Small intestine (tissue), 7 donors: ENCODE measurements around the gene C9. TPM values are rescaled to one million over a fixed set of nuclear protein-coding genes. Genes with fewer than 3 reads are reported as not detected.

ENCODE experiments used
- DNase-seq, 2 donors: peaks; one replicate each; pipeline versions ENCODE4 v3.0.0 to v3.0.0-alpha.2; 2013
- FAIRE-seq: peaks from 2 replicates; lab custom pipeline; 2012; peaks lifted over from hg19 to GRCh38; lab: Jason Lieb, UNC
- H3K27ac ChIP-seq, 3 donors: one replicate each; pipeline ENCODE4 v1.5.1; 2013; ENCODE audit warnings: low read length in 2 of 3, mild to moderate bottlenecking in 2 of 3, control low read depth in 1 of 3, inconsistent platforms in 1 of 3, low read depth in 1 of 3, moderate library complexity in 1 of 3
- H3K27me3 ChIP-seq, 3 donors: one replicate each; pipeline ENCODE4 v1.6.1; 2013; ENCODE audit warnings: low read length in 3 of 3, inconsistent platforms in 1 of 3; ENCODE audit not compliant: control insufficient read depth in 3 of 3, insufficient read depth in 3 of 3
- H3K36me3 ChIP-seq, 3 donors: one replicate each; pipeline ENCODE4 v1.6.1; 2013; ENCODE audit warnings: low read length in 3 of 3, inconsistent platforms in 1 of 3, low read depth in 1 of 3, mild to moderate bottlenecking in 1 of 3, moderate library complexity in 1 of 3; ENCODE audit not compliant: control insufficient read depth in 3 of 3, insufficient read depth in 2 of 3
- H3K4me1 ChIP-seq, 3 donors: one replicate each; pipeline ENCODE4 v1.6.1; 2013; ENCODE audit warnings: low read length in 2 of 3, inconsistent platforms in 1 of 3, low read depth in 1 of 3, mild to moderate bottlenecking in 1 of 3, moderate library complexity in 1 of 3; ENCODE audit not compliant: control insufficient read depth in 3 of 3, insufficient read depth in 2 of 3
- H3K4me3 ChIP-seq, 3 donors: one replicate each; pipeline ENCODE4 v1.5.1; 2013; ENCODE audit warnings: low read length in 3 of 3, control low read depth in 1 of 3, inconsistent platforms in 1 of 3, low read depth in 1 of 3, mild to moderate bottlenecking in 1 of 3, moderate library complexity in 1 of 3
- H3K9me3 ChIP-seq, 2 donors: one replicate each; pipeline ENCODE4 v1.6.1; 2013; ENCODE audit warnings: low read depth in 1 of 2, low read length in 1 of 2; ENCODE audit not compliant: control insufficient read depth in 2 of 2, insufficient read depth in 1 of 2
- WGBS, 3 donors: extraction: QIAGEN DNeasy Blood & Tissue Kit; methylation state at CpG; one replicate each; pipeline ENCODE4 v1.1.7; 2013; 5-methylcytosine and 5-hydroxymethylcytosine counted together
- polyA plus RNA-seq, 4 donors: library from polyadenylated mRNA; stranded (reverse) in 3 of 4; unstranded in 1 of 4; fragments of 200-250 nt in 3 of 4; fragments of 120-200 nt in 1 of 4; gene quantifications; one replicate each; pipeline versions ENCODE4 v1.2.1 to v1.2.3, GENCODE V29; 2013
- donor health status: healthy with polysubstance abuse.
- donor health status: control.
- donor health status: control.
- donor health status: Bipolar disorder and iron deficiency.
- donor health status: healthy.

The C9 gene
- polyA plus RNA-seq, 4 donors, result 0.06 TPM; not detected in 3

DNA sequence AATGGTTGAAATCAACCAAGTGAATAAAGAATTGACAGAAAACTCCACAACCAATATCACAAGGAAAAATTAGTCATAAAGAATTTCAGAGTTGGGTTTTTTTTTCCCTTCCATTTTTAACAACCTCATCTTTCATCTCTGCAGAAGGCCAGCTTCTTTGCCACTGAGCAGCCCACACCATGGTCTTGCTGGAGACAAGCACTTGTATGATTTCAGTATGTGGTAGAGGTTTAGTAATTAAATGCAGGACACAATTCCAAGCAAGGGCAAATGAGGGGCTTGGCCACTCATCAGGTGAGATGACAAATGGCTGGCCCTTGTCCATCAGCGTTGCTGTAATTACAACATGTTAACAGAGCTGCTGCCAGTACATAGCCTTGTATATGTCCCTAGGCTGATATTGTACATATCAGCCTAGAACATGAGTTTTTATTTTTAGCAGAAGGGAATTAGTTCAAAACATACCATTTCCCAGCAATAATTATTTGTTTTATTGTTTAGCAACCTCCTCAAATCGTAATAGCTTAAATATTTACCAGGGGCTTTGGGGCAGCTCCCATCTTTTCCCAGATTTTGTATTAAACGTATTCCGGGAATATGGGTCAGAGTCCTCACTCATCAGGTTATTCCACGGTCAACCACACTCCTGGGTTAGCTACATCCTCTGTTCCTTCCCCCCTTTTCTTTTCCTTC, 5.0 kb upstream of the C9 start:
- H3K4me1 ChIP-seq, result peaks cover 0 to 15% (median 0%) of the 10 kb centered on the region in 3 donors
- WGBS, 3 donors, result 67 to 78% (median 77%) methylated on average over 5 of the region's 5 CpGs
- no peak for FAIRE-seq
- H3K27me3 ChIP-seq, result no peaks in the 10 kb centered on the region
- H3K4me3 ChIP-seq, result no peak overlapping the region
- no peaks in the 10 kb centered on the region for H3K9me3 ChIP-seq
- no peak for DNase-seq
- H3K27ac ChIP-seq, result no peak overlapping the region
- H3K36me3 ChIP-seq, result peaks cover 0 to 2% (median 0%) of the 10 kb centered on the region in 3 donors

DNA sequence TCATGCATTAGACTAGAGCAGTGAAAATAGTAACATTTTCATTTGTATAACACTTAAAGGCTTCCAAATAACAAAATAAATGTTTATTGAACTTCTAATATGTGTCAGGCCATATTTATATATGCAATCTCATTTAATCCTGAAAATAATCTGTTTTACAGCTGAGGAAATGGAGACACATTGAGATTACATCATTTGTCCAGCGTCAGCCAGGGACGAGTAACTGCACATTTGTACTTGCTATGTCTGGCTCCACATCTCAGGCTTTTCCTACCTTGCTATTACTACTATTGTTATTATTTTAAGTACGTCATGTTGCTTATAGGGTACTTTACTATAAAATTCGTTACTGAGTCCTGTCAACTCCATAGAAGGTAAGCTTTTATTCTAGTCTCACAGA, 3.8 kb upstream of the C9 start:
- Histone ChIP-seq H3K36me3 (peaks cover 0 to 2% (median 0%) of the 10 kb centered on the region in 3 donors), H3K27ac (no peak overlapping the region), H3K27me3 (no peaks in the 10 kb centered on the region), H3K4me3 (no peak overlapping the region), H3K4me1 (peaks cover 0 to 8% (median 0%) of the 10 kb centered on the region in 3 donors), H3K9me3 (no peaks in the 10 kb centered on the region)
- FAIRE-seq, result no peak
- DNase-seq, result no peak
- WGBS, 3 donors, result 61 to 87% (median 80%) methylated on average over 4 of the region's 4 CpGs

DNA sequence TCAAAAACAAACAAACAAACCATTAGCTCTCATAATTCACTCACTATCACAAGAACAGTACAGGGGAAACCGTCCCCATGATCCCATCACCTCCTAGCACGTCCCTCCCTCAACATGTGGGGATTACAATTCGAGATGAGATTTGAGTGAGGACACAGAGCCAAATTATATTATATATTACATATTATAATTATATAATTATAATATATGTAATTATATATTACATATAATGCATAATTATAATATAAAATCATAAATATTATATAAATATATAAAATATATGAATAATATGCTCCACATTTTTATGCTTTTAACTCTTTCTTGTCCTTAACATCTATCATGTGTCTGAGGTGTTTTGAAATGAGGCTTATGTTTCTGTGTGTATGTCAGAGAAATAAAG, 3.4 kb upstream of the C9 start:
- peaks cover 0 to 2% (median 0%) of the 10 kb centered on the region in 3 donors for H3K36me3 ChIP-seq
- 79 to 93% (median 82%) methylated on average over 3 of the region's 3 CpGs for WGBS, 3 donors
- peaks cover 0 to 8% (median 0%) of the 10 kb centered on the region in 3 donors for H3K4me1 ChIP-seq
- no peaks in the 10 kb centered on the region for H3K9me3 ChIP-seq
- no peak overlapping the region for H3K27ac ChIP-seq
- DNase-seq (no peak), FAIRE-seq (no peak)
- no peaks in the 10 kb centered on the region for H3K27me3 ChIP-seq
- no peak overlapping the region for H3K4me3 ChIP-seq

DNA sequence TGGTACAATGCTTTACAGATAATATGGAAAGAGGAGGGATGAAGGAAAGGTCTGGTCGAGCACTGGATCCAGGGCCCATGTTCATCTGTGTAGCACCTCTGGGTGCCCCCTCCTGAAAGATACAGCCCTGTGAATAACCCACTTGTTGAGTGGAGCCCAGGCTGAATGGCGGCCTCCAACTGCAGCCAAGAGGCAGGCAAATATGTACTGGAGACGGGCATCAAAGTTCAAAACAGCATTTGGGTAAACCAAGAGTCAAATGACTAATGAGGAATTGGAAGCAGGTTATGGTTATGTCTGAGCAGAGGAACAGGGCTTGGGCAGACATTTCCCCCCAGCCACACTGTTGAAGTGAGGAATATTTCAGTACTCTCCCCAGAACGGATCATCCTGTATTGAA, 1.1 kb downstream of the C9 start:
- Histone ChIP-seq H3K4me3 (no peak overlapping the region), H3K36me3 (no peaks in the 10 kb centered on the region), H3K4me1 (no peaks in the 10 kb centered on the region), H3K27me3 (no peaks in the 10 kb centered on the region), H3K27ac (no peak overlapping the region), H3K9me3 (no peaks in the 10 kb centered on the region)
- FAIRE-seq (no peak), DNase-seq (no peak)
- 83 to 88% (median 87%) methylated on average over 4 of the region's 4 CpGs for WGBS, 3 donors

DNA sequence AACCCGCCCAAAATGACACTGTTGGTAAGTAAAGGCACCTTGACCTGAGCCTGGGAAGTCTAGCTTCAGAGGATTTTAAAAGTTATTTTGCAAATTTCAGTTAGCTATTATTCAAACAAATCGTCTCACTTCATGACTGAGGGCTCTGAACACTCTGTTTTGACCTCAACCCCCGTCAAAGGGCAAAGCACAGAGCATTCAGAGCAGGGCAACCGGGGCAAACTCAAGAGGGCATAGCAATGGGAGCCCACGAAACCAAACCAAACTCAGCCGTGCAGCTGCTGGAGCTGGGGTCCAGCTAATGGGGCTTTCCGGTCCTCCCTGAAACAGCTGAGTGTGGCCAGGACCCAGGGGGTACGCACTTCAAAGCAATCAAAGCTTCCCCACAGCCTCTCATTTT, 1.6 kb downstream of the C9 start:
- no peak overlapping the region for H3K27ac ChIP-seq
- 83 to 87% (median 86%) methylated on average over 8 of the region's 8 CpGs for WGBS, 3 donors
- no peak overlapping the region for H3K4me3 ChIP-seq
- no peaks in the 10 kb centered on the region for H3K9me3 ChIP-seq
- no peaks in the 10 kb centered on the region for H3K36me3 ChIP-seq
- no peaks in the 10 kb centered on the region for H3K4me1 ChIP-seq
- DNase-seq (no peak), FAIRE-seq (no peak)
- no peaks in the 10 kb centered on the region for H3K27me3 ChIP-seq

DNA sequence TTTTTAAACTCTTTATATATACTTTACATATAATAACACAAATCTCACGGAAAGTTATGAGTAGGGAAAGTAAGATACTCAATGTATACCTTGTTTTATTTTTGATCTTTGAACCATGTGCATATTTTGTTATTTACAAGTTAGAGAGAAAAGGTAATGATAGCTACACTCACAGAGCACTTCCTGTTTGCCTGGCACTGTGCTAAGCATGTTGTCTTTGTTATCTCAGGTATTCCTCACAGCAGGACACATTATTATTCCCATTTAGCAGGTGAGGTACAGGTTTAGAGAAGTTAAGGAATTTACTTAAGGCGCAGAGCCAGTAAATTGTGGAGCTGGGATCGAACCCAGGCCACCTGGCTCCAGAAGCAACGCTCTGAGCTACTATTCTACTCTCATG, 3.0 kb downstream of the C9 start:
- H3K9me3 ChIP-seq, result no peaks in the 10 kb centered on the region
- DNase-seq (no peak), FAIRE-seq (no peak)
- H3K27ac ChIP-seq, result no peak overlapping the region
- no peaks in the 10 kb centered on the region for H3K36me3 ChIP-seq
- no peaks in the 10 kb centered on the region for H3K4me1 ChIP-seq
- no peak overlapping the region for H3K4me3 ChIP-seq
- 78 to 83% (median 81%) methylated on average over 4 of the region's 4 CpGs for WGBS, 3 donors
- H3K27me3 ChIP-seq, result no peaks in the 10 kb centered on the region

DNA sequence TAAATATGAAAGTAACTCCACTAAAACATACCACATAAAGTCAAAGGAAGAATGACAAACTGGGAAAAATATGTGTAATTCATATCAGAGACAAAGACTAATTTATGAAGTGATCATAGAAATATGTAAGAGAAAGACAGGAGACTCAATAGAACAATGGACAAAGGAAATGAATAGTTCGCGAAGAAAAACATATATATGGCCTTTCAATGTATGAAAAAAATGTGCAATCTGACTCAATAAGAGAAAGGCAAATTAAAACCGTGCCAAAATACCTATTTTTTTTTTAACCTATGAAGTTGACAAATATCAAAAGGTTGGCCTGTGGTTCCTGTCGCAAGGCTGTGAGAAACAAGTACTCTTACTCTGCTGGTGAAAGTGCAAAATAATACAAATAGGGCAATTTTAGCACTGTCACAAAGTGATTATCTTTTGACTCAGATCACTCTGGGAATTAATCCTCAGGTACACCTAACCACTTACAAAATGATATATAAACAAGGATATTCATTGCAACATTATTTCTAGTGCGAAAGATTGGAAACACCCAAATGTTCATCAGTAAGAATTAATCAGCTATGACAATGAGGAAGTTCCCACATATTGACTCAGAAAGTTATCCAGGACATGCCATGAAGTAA, 3.7 kb downstream of the C9 start:
- Histone ChIP-seq H3K36me3 (no peaks in the 10 kb centered on the region), H3K4me1 (no peaks in the 10 kb centered on the region), H3K9me3 (no peaks in the 10 kb centered on the region), H3K27me3 (no peaks in the 10 kb centered on the region), H3K27ac (no peak overlapping the region), H3K4me3 (no peak overlapping the region)
- WGBS, 3 donors, result 63 to 84% (median 76%) methylated on average over 5 of the region's 5 CpGs
- DNase-seq, result no peak
- no peak for FAIRE-seq

DNA sequence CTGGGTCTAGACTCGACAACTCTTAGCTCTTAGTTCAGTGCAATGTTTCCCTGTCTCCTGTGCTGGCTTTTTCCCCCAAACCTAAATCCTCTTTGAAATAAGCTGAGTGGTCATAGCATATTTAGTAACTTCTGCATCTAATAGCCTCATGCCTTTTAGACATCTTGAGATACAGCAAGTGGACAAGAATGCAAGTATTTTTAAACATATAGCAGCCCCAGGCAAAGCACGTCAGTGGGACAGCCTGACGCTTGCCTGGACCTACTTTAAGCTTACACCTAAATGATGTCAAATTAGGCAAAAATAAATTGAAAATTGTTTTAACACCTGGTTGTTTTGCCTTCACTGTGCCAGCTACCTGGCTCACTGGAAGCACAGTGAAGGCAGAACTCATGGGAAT, 8.0 kb downstream of the C9 start:
- DNase-seq (no peak), FAIRE-seq (no peak)
- peaks cover 0 to 2% of the 10 kb centered on the region in 2 donors for H3K9me3 ChIP-seq
- no peak overlapping the region for H3K4me3 ChIP-seq
- no peaks in the 10 kb centered on the region for H3K36me3 ChIP-seq
- H3K27me3 ChIP-seq, result no peaks in the 10 kb centered on the region
- no peak overlapping the region for H3K27ac ChIP-seq
- 89 to 94% (median 91%) methylated on average over 3 of the region's 3 CpGs for WGBS, 3 donors
- no peaks in the 10 kb centered on the region for H3K4me1 ChIP-seq
